ENCODE results near the gene DDAH1.
"Not testable (repeated sequence)": the region's sequence is repeated elsewhere in the genome, so short reads cannot be mapped to it uniquely, and the experiment has no call there.

DDAH1 gene

DNA sequence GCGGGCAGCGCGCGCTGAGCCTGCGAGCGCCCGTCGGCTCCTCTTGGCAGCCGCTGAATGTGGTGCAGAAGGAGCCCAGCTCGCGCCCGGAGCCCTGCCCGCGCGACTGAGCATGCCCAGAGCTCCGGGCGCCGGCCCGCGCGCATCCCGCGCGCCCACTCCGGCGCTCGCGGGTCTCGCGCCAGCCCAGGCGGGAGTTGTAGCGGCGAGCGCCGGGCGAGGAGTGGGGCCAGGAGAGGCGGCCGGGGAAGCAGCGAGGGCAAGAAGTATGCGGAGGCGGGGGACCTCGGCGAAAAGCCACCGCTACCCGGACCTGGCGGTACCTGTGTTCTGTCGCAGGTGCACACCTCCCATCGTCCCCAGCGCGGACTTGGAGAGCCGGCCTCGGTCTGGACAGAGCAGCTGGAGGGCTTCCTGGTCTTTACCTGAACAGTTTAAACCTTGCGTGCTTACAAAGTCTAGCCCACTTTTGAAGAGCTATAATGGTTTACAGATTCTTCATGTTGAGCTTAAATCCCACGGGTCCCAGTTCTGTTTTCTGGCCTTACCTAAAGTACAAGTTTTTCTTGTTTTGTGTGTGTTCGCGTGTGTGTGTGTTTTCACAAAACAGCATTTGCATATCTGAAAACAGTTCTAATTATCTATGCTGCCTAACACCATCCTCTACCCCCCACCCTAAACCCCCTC is at the start of gene DDAH1:
Gene DDAH1 (minus strand): TSS at position 61 of the 687 bp plus-strand sequence. CDS start 114 bp downstream, outside the sequence.
- peak in 1 of 2 experiments; percentile 39 for DNase-seq

DNA sequence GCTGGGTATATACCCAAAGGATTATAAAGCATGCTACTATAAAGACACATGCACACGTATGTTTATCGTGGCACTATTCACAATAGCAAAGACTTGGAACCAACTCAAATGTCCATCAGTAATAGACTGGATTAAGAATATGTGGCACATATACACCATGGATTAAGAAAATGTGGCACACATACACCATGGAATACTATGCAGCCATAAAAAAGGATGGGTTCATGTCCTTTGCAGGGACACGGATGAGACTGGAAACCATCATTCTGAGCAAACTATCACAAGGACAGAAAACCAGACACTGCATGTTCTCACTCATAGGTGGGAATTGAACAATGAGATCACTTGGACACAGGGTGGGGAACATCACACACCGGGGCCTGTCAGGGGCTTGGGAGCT is 49.0 kb upstream of the DDAH1 start:
- DNase-seq, result not testable (repeated sequence)

- no peak for DNase-seq
Measured at GRCh38 chr1:85504417-85504816, 39.5 kb upstream of the DDAH1 start.

DNA sequence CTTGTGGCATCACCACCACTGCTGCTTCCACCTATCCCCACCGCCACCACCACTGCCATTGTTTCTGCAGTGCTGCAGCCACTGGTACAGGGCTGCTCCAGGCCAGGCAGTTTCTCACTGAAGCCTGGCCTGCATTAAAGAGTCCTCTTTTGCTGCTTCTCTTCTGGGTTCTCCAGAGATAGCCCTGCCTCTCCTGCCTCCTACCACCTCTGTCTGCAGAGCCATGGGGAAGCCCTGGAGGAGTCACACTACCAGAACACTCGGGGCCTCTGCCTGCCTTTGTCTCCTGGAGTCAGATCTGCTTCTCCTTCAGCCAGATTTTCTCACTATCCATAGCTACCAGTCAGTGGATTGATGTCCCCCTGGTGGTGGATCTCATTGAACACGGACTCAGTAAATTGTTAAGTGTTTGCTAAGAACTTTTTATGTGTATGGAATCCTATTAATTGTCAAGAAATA is 37.7 kb upstream of the DDAH1 start:
- peak; percentile 8 to 25 for DNase-seq

GRCh38 chr1:85502171-85502570 is 37.2 kb upstream of the DDAH1 start:
- DNase-seq, result no peak

GRCh38 chr1:85501355-85501898 is 36.5 kb upstream of the DDAH1 start:
- DNase-seq, result no peak

- no peak for DNase-seq
Measured at GRCh38 chr1:85496941-85497582, 32.1 kb upstream of the DDAH1 start.

DNA sequence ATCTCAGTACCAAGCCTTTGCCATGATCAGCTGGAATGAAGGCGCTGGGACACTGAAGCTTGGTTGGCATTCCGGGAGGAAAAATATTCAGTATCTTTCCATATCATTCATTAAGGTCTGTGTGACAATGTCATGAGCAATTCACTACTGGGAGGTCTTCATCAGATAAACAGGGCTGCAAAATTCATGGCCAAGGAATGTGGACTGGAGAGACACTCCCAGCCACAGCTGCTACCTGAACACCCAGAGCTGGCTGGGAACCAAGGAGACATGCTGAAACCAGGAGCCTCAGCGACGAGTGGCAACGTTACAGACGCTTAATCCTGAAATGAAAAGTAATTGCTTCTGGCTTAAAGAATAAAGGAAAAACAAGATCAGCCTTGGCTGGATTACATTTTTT is 30.6 kb upstream of the DDAH1 start:
- DNase-seq, result no peak

DNA sequence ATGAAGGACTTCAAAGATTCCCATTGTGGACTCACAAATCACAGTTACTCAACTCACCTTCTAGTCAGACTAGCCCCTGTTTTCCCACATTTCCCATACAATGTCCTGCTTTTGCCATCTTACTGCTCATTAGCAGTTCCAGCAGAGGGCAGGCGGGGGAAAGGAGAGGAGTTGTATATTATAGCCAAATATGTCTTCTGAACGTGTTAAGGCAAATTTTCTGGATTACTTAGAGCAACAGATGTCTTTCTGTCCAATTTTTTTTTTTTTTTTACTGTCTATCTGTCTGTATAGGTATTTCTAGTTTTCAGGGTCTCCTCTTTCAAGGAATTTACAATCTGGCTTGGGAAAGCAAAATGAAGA is 29.9 kb upstream of the DDAH1 start:
- DNase-seq, result peak in 1 of 2 experiments; percentile 5

DNA sequence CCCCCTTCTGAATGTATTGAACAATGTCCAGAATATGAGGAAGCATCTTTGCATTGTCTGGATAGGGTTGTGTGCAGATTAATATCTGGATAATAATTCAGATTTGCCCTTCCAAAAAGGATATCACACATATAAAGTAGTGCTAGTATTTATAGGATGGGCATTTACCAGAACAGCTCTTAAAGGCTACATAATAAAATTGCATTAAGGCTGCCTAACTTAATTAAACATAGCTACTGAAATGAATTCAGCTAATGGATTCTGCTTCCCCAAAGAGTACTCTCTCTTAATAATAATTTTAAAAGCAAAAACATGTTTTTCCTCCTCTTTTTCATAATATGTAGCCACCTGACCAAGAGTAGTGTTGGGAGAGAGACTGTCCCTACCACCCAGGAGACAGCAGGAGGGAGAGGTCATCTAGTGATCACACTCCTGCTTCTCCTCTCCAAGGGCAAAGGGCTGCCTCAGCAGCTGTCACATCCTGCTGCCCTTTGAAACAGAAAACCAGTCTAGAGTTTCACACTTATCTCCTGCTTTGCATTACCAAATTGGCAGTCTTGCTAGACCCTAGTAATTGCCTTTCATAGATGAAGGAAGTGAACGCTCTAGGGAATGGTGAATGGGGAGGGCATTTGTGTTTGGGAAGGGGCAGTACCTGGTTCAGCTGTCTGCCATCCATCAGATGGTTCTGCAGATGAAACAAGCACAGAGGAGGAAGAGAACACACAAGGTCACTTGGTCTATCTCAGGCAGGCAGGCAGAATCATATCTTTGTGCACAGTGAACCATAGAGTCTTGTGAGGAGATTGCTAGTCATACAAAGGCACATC is 29.3 kb upstream of the DDAH1 start:
- no peak for DNase-seq

DNA sequence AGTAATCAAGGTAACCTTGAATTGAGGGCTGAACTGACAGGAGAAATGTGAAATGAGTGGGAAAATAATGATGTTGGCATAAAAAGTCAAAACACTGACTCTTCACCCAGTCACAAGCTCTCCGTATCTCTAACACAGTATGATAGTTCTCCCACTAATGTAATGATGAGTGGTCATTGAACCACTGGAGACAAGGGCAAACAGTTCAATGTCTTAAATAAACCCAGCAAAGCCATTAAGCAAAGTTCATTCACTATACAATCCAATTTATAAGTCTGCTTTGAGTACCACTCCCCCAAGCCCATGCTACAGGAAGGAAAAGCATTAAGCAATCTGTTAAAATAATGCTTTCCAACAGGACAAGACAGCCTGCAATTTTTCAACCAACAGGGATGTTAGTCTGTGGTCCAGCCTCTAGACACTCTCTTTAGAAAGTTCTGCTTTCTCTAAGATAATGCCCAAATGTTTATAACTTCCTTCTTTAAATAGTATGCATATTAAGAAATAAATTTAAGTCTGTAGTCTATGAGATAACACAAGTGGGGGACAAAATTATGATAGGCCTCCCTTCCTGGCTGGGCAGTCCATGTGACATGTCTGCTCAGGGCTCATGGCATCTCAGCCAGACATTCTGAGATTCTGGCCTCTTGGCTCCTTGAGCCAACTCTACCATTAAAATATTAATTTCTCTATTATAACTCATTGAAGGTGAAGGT is 25.5 kb upstream of the DDAH1 start:
- no peak for DNase-seq

GRCh38 chr1:85488126-85488525 is 23.2 kb upstream of the DDAH1 start:
- DNase-seq, result no peak

DNA sequence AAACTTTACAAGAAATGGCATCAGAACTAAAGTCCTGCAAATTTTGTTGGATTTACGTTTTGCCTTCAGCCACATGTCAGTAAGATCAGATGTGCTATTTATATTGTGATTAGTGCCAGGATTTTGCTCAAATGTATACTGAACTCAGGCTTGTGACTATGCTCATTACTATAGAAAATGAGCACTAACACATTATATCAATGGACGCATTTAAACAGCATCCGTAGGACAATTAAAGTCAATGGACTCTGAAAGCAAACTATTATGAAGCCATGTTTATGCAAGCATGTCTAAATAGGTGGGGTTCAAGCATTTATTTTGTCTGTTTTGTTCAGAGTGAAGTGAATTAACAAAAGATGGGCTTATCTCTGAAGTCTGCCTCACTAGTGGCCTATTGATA is 20.6 kb upstream of the DDAH1 start:
- no peak for DNase-seq

DNA sequence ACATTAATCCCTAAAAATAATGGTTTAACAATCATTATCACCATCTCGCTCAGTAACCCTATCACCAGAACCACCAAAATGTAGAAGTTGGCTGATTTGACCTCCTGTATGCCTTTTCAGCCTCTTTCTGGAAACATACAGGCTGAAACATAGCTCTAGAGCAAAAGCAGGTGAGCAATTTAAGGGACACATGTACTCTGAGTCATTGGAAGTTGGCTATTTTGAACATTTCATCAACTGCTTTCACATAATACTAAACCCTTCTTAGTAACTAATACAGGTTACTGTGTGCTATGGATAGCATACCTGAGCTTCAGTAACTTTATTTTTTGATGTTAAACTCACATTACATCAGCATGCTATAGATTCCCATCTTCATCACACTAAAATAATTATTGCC is 19.8 kb upstream of the DDAH1 start:
- DNase-seq, result no peak

DNA sequence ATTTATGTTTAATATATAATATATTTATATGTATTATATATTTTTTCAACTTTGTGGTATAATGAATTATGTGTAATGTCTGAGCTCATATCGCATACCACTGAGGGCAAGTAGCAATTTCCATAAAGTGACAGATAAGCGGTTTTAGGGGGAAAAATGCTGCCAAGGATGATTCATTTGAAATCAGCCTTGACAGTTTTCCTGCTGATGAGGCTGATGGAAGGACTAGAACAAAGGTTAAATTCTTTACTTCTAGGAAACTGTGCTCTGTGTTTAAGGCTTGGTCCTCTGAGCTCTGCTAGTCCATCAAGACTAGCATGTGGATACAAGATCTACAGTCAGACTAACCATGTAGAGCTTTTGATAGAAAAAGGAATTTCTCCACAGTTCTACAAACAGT is 19.3 kb upstream of the DDAH1 start:
- DNase-seq, result no peak

- no peak for DNase-seq
Measured at GRCh38 chr1:85481688-85482087, 16.7 kb upstream of the DDAH1 start.

GRCh38 chr1:85480566-85480965 is 15.6 kb upstream of the DDAH1 start:
- DNase-seq, result no peak

GRCh38 chr1:85479491-85479890 is 14.5 kb upstream of the DDAH1 start:
- no peak for DNase-seq

- no peak for DNase-seq
Measured at GRCh38 chr1:85478366-85478765, 13.4 kb upstream of the DDAH1 start.

- no peak for DNase-seq
Measured at GRCh38 chr1:85475055-85475454, 10.1 kb upstream of the DDAH1 start.

- DNase-seq, result no peak
Measured at GRCh38 chr1:85473390-85473789, 8.4 kb upstream of the DDAH1 start.

GRCh38 chr1:85471558-85471957 is 6.6 kb upstream of the DDAH1 start:
- no peak for DNase-seq

GRCh38 chr1:85470130-85470529 is 5.2 kb upstream of the DDAH1 start:
- not testable (repeated sequence) for DNase-seq

All from SW 1271 (cell line).